CD4-positive, alpha-beta T cell treated with Interleukin-15 for 4 hours (primary cell): Measurements from ENCODE around the gene C17orf107.

Source experiments
- DNase-seq: peaks from one replicate; pipeline ENCODE4 v3.0.0-alpha.2; 2020; ENCODE audit warnings: low spot score

C17orf107 gene

DNA sequence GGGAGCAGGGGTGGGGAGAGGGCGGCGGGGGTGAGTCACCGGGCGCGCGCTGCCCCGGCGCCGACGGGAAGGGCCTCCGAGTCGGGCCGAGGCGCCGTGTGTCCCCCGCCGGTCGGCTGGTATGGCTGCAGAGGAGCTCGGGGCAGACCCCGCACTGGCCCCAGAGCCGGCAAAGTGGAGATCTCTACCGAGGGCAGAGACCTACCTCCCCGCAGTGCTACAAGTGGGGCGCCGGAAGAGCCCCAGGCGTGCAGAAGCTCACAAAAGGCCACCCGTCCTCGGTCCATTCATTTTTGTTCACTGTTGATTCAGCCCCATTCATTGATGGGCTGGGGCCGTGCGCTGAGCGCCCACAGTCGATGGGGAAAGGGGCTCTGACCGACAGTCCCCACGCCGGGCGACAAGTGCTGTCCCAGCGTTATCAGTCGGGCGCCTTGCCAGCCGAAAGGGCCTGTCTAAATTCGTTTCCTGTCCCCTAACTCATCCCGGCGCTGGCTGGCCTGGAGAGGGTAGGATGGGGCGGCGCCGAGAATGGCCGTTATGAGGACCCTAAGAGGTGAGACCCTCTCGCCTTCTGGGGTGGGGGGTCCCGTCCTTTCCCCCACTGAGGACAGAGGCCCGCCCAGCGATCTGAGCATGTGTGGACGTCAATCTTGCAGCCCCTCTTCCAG, 50.9 kb downstream of the C17orf107 start:
- DNase-seq, result no peak

DNA sequence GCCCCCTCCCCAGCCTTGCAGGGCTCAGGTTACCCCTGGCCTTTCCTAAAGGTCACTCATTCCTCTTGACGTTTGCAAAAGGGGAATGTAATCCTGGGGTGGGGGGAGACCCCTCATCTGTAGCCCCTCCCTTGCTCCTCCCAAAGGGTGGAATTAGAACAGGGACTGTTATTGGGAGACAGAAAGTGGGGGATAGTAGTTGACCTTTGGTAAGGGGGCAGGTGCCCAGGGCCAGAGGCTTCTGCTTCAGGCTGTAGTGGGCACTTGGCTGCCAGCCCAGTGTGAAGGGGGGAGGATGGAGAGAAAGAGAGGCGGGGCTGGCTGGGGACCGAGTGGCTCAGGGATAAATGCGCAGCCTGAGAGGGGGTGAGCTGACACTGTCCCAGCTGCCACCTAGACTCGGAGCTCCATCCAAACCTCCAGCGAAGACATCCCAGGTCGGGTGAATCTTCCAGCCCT, 51.4 kb downstream of the C17orf107 start, which contains the start of gene ENO3:
TSS of gene ENO3 (plus strand) at position 374 of the 459 bp plus-strand sequence. CDS start 711 bp downstream, outside the sequence.
- no peak for DNase-seq

DNA sequence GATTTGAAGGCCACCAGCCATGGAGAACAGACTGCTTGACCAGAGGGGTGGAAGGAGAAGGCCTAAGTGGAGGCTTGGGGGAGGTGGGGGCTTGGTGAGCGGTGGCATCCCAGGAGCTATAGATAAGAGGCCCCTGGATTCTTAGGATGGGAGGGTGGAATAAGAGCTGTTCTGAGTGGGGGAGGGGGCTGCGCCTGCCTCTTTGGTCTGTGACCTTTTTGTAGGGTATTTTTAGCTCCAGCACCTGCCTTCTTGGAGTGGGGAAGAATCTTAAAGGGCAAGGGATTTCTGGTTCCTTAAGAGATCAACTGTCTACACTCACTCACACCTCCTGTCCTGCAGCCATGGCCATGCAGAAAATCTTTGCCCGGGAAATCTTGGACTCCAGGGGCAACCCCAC, 52.1 kb downstream of the C17orf107 start:
- no peak for DNase-seq
